SK-N-DZ (cell line): Measurements from ENCODE around the gene NRK. TPM values are rescaled to one million over a fixed set of nuclear protein-coding genes. Genes with fewer than 3 reads are reported as not detected.
A peak's percentile ranks its signal among the peaks of the same experiment; 100 is the strongest.
"Not testable (repeated sequence)": the region's sequence is repeated elsewhere in the genome, so short reads cannot be mapped to it uniquely, and the experiment has no call there.

Experiments
- DNase-seq: peaks from one replicate; pipeline ENCODE4 v3.0.0-alpha.2; 2015; ENCODE audit warnings: low spot score
- polyA plus RNA-seq, 2 experiments: library from polyadenylated mRNA; depleted of rRNA; stranded (reverse); fragments of >200 nt; gene quantifications; 2 replicates each; pipeline ENCODE4 v1.2.3, GENCODE V29; 2014

Gene NRK
- polyA plus RNA-seq (2014; cell fraction: cytosol; rRNA removed) = not detected in 2 replicates
- not detected in 2 replicates for polyA plus RNA-seq (2014; cell fraction: nucleus; rRNA removed)

- no peak for DNase-seq
Measured at GRCh38 chrX:105822138-105823091, at the start of gene NRK. NRK (plus strand) TSS chrX:105822539; CDS start chrX:105822846, 307 bp downstream.

GRCh38 chrX:105773801-105774200, 48.5 kb upstream of the NRK start:
- peak; percentile 1 for DNase-seq

GRCh38 chrX:105775679-105776078, 46.7 kb upstream of the NRK start:
- DNase-seq = no peak

- no peak for DNase-seq
Measured at GRCh38 chrX:105781804-105782203, 40.5 kb upstream of the NRK start.

- not testable (repeated sequence) for DNase-seq
Measured at GRCh38 chrX:105796877-105797276, 25.5 kb upstream of the NRK start.

GRCh38 chrX:105803891-105804290, 18.4 kb upstream of the NRK start:
- no peak for DNase-seq

GRCh38 chrX:105805655-105806054, 16.7 kb upstream of the NRK start:
- DNase-seq = not testable (repeated sequence)

- DNase-seq = no peak
Measured at GRCh38 chrX:105816517-105816916, 5.8 kb upstream of the NRK start.

- DNase-seq = no peak
Measured at GRCh38 chrX:105820247-105820646, 2.1 kb upstream of the NRK start.

- DNase-seq = no peak
Measured at GRCh38 chrX:105821471-105822121, 743 bp upstream of the NRK start.

GRCh38 chrX:105823092-105823455, 735 bp downstream of the NRK start:
- DNase-seq = no peak

- no peak for DNase-seq
Measured at GRCh38 chrX:105829011-105829410, 6.7 kb downstream of the NRK start.

- DNase-seq = no peak
Measured at GRCh38 chrX:105837232-105837631, 14.9 kb downstream of the NRK start.

GRCh38 chrX:105845631-105846030, 23.3 kb downstream of the NRK start:
- no peak for DNase-seq

GRCh38 chrX:105850100-105850499, 27.8 kb downstream of the NRK start:
- DNase-seq = not testable (repeated sequence)

GRCh38 chrX:105865709-105866108, 43.4 kb downstream of the NRK start:
- no peak for DNase-seq

- DNase-seq = no peak
Measured at GRCh38 chrX:105869701-105870100, 47.4 kb downstream of the NRK start.

- DNase-seq = no peak
Measured at GRCh38 chrX:105870445-105870844, 48.1 kb downstream of the NRK start.

- no peak for DNase-seq
Measured at GRCh38 chrX:105872941-105873340, 50.6 kb downstream of the NRK start.

GRCh38 chrX:105874790-105875189, 52.5 kb downstream of the NRK start:
- DNase-seq = no peak

GRCh38 chrX:105876658-105877057, 54.3 kb downstream of the NRK start:
- peak; percentile 3 for DNase-seq

GRCh38 chrX:105880491-105880890, 58.2 kb downstream of the NRK start:
- no peak for DNase-seq
